GM18505 (cell line): ENCODE measurements around the gene OR1I1.

Experiments
- ATAC-seq: cut with Tn5 transposase; IDR thresholded peaks from one replicate; pipeline ENCODE4 v1.9.1; 2021; ENCODE audit not compliant: unreplicated experiment
- POLR2A ChIP-seq: IDR thresholded peaks from 4 replicates; pipeline ENCODE4 v1.6.1; 2011; ENCODE audit warnings: borderline replicate concordance; ENCODE audit not compliant: insufficient read depth, insufficient read length; ENCODE audit errors: extremely low read depth

The OR1I1 gene

GRCh38 chr19:15126131-15126910 is 44.3 kb downstream of the OR1I1 start:
- no peak for ATAC-seq
- TF ChIP-seq POLR2A, result no peak

- no peak for ATAC-seq
- TF ChIP-seq POLR2A, result no peak
Measured at GRCh38 chr19:15128162-15128770, 46.3 kb downstream of the OR1I1 start.

- no peak for ATAC-seq
- TF ChIP-seq POLR2A, result no peak
Measured at GRCh38 chr19:15129856-15130585, 48.0 kb downstream of the OR1I1 start.

GRCh38 chr19:15136234-15136954 is 54.4 kb downstream of the OR1I1 start:
- TF ChIP-seq POLR2A, result no peak
- no peak for ATAC-seq

- no peak for TF ChIP-seq POLR2A
- ATAC-seq, result no peak
Measured at GRCh38 chr19:15137777-15138176, 55.8 kb downstream of the OR1I1 start.

GRCh38 chr19:15138427-15138826 is 56.4 kb downstream of the OR1I1 start:
- TF ChIP-seq POLR2A, result no peak
- no peak for ATAC-seq

- no peak for ATAC-seq
- TF ChIP-seq POLR2A, result no peak
Measured at GRCh38 chr19:15141143-15141542, 59.1 kb downstream of the OR1I1 start.

- no peak for TF ChIP-seq POLR2A
- no peak for ATAC-seq
Measured at GRCh38 chr19:15142313-15142712, 60.3 kb downstream of the OR1I1 start.
